Spleen (tissue), 11 donors: Measurements from ENCODE around the gene C8A. TPM values are rescaled to one million over a fixed set of nuclear protein-coding genes. Genes with fewer than 3 reads are reported as not detected.

Source experiments
- DNase-seq: peaks from one replicate; pipeline ENCODE4 v3.0.0-alpha.2; 2020
- H3K27ac ChIP-seq, 8 donors: fragments of 200-600 bp; sonication (generic) in 7 of 8; 1 replicate in 4 of 8; 2 replicates in 4 of 8; pipeline versions ENCODE4 v1.5.0 to v1.8.0; 2016 to 2021; ENCODE audit warnings: inconsistent platforms in 4 of 8, mild to moderate bottlenecking in 4 of 8, moderate library complexity in 1 of 8
- H3K27me3 ChIP-seq, 7 donors: fragments of 200-600 bp; sonication (generic) in 6 of 7; replicated peaks in 1 of 7; 1 replicate in 4 of 7; 2 replicates in 3 of 7; pipeline versions ENCODE4 v1.5.0 to v1.8.0; 2016 to 2021; ENCODE audit warnings: inconsistent platforms in 3 of 7, mild to moderate bottlenecking in 1 of 7
- H3K36me3 ChIP-seq, 6 donors: fragments of 200-600 bp; sonication (generic) in 5 of 6; 1 replicate in 4 of 6; 2 replicates in 2 of 6; pipeline versions ENCODE4 v1.5.0 to v1.8.0; 2016 to 2021; ENCODE audit warnings: inconsistent platforms in 2 of 6
- H3K4me1 ChIP-seq, 6 donors: fragments of 200-600 bp; sonication (generic) in 5 of 6; 1 replicate in 3 of 6; 2 replicates in 3 of 6; pipeline versions ENCODE4 v1.5.0 to v1.8.0; 2016 to 2021; ENCODE audit warnings: inconsistent platforms in 3 of 6
- H3K4me3 ChIP-seq, 8 donors: fragments of 200-600 bp; sonication (generic) in 7 of 8; 1 replicate in 4 of 8; 2 replicates in 4 of 8; pipeline versions ENCODE4 v1.5.0 to v1.8.0; 2016 to 2021; ENCODE audit warnings: inconsistent platforms in 4 of 8, mild to moderate bottlenecking in 4 of 8, moderate library complexity in 2 of 8
- H3K9me3 ChIP-seq, 8 donors: fragments of 200-600 bp; sonication (generic) in 7 of 8; 1 replicate in 4 of 8; 2 replicates in 4 of 8; pipeline versions ENCODE4 v1.5.0 to v1.8.0; 2016 to 2021; ENCODE audit warnings: inconsistent platforms in 4 of 8
- CTCF ChIP-seq, 11 experiments: fragments of 200-600 bp in 7 of 11; fragments of 450-650 bp in 4 of 11; sonication (generic) in 4 of 11; IDR thresholded peaks in 8 of 11; conservative IDR thresholded peaks in 3 of 11; 1 replicate in 7 of 11; 2 replicates in 4 of 11; pipeline versions ENCODE4 v1.4.0 to v1.8.0; 2016 to 2021; ENCODE audit warnings: antibody characterized with exemption in 11 of 11, inconsistent platforms in 4 of 11, mild to moderate bottlenecking in 1 of 11
- POLR2A ChIP-seq, 3 donors: fragments of 450-650 bp; IDR thresholded peaks; one replicate each; pipeline ENCODE4 v1.5.1; 2017; ENCODE audit warnings: antibody characterized with exemption in 3 of 3, mild to moderate bottlenecking in 1 of 3
- POLR2AphosphoS5 ChIP-seq, 3 donors: sonication (generic); formaldehyde crosslinking; IDR thresholded peaks; one replicate each; pipeline ENCODE4 v1.5.1; 2017; ENCODE audit warnings: antibody characterized with exemption in 3 of 3
- WGBS, 5 donors: extraction: QIAGEN DNeasy Blood & Tissue Kit in 3 of 5; methylation state at CpG; one replicate each; pipeline versions ENCODE4 v1.1.5 to v1.1.7; 2013 to 2018; 5-methylcytosine and 5-hydroxymethylcytosine counted together
- intact Hi-C: fragments of 100-400 bp; cut with DNase I; formaldehyde crosslinking; loops from one replicate; pipeline ENCODE4 v1.15.0; 2023; ENCODE audit warnings: low total_unique reads
- polyA plus RNA-seq, 3 donors: library from polyadenylated mRNA; stranded (reverse); fragments of 200-250 nt; gene quantifications; one replicate each; pipeline ENCODE4 v1.2.1, GENCODE V29; 2013
- total RNA-seq, 7 donors: library from RNA; depleted of rRNA in 3 of 7; stranded (reverse); fragments of >200 nt in 3 of 7; fragmentation: NEBNext Ultra II Directional in 4 of 7; extraction: Animal tissue kit (Norgen Biotek cat#: 25700) in 4 of 7; gene quantifications; one replicate each; pipeline versions ENCODE4 v1.1.0 to v1.2.1, GENCODE V29; 2016 to 2021
- donor health status: healthy with polysubstance abuse.
- donor health status: DM: no; HTN: no; CAD: no; lungs with moderate emphysema.
- donor health status: DM: no; HTN: no; CAD: no.
- donor health status: Bipolar disorder and iron deficiency.
- donor health status: healthy.
- donor health status: DM: no; HTN: no; CAD: no.
- donor health status: DM: yes; HTN: yes; CAD: no.

The C8A gene
- total and polyA plus RNA-seq, 10 donors = 0.03 TPM; not detected in 9

- H3K36me3 ChIP-seq = no peaks in the 10 kb centered on the region
- intact Hi-C loops = no loop called here
- peaks cover 0 to 10% (median 0%) of the 10 kb centered on the region in 7 donors for H3K27me3 ChIP-seq
- H3K4me1 ChIP-seq = no peaks in the 10 kb centered on the region
- no peaks in the 10 kb centered on the region for H3K9me3 ChIP-seq
- no peak overlapping the region for H3K27ac ChIP-seq
- no peak for TF ChIP-seq POLR2A (IDR thresholded peaks at IDR 0.05)
- TF ChIP-seq POLR2AphosphoS5 (IDR thresholded peaks at IDR 0.05) = no peak
- TF ChIP-seq CTCF (IDR thresholded peaks at IDR 0.05 in 8 of 11, conservative IDR thresholded peaks at IDR 0.05 in 3 of 11) = no peak
- H3K4me3 ChIP-seq = no peak overlapping the region
- DNase-seq = no peak
These were observed 1.6 kb downstream of the C8A start for GRCh38 chr1:56856186-56856585.

GRCh38 chr1:56859287-56859686, 4.7 kb downstream of the C8A start:
- Histone ChIP-seq H3K4me1 (no peaks in the 10 kb centered on the region), H3K27ac (no peak overlapping the region), H3K27me3 (peaks cover 0 to 6% (median 0%) of the 10 kb centered on the region in 7 donors), H3K9me3 (no peaks in the 10 kb centered on the region), H3K4me3 (no peak overlapping the region), H3K36me3 (no peaks in the 10 kb centered on the region)
- TF ChIP-seq POLR2A (IDR thresholded peaks at IDR 0.05) = no peak
- TF ChIP-seq POLR2AphosphoS5 (IDR thresholded peaks at IDR 0.05) = no peak
- TF ChIP-seq CTCF (IDR thresholded peaks at IDR 0.05 in 8 of 11, conservative IDR thresholded peaks at IDR 0.05 in 3 of 11) = no peak
- no peak for DNase-seq
- intact Hi-C loops = no loop called here

GRCh38 chr1:56863265-56863992, 8.8 kb downstream of the C8A start:
- 66 to 84% (median 78%) methylated on average over 3 of the region's 3 CpGs for WGBS, 5 donors
- peaks cover 0 to 5% (median 0%) of the 10 kb centered on the region in 8 donors for H3K9me3 ChIP-seq
- no peak overlapping the region for H3K27ac ChIP-seq
- DNase-seq = no peak
- intact Hi-C loops = no loop called here
- H3K4me1 ChIP-seq = no peaks in the 10 kb centered on the region
- TF ChIP-seq CTCF (IDR thresholded peaks at IDR 0.05 in 8 of 11, conservative IDR thresholded peaks at IDR 0.05 in 3 of 11) (no peak), POLR2AphosphoS5 (IDR thresholded peaks at IDR 0.05) (no peak), POLR2A (IDR thresholded peaks at IDR 0.05) (no peak)
- H3K4me3 ChIP-seq = no peak overlapping the region
- H3K36me3 ChIP-seq = no peaks in the 10 kb centered on the region
- peaks cover 0 to 4% (median 0%) of the 10 kb centered on the region in 7 donors for H3K27me3 ChIP-seq

GRCh38 chr1:56864430-56864829, 9.8 kb downstream of the C8A start:
- Histone ChIP-seq H3K9me3 (peaks cover 0 to 5% (median 0%) of the 10 kb centered on the region in 8 donors), H3K27me3 (peaks cover 0 to 4% (median 0%) of the 10 kb centered on the region in 7 donors), H3K4me1 (no peaks in the 10 kb centered on the region), H3K36me3 (no peaks in the 10 kb centered on the region), H3K4me3 (no peak overlapping the region), H3K27ac (no peak overlapping the region)
- intact Hi-C loops = no loop called here
- no peak for TF ChIP-seq CTCF (IDR thresholded peaks at IDR 0.05 in 8 of 11, conservative IDR thresholded peaks at IDR 0.05 in 3 of 11)
- no peak for TF ChIP-seq POLR2A (IDR thresholded peaks at IDR 0.05)
- no peak for TF ChIP-seq POLR2AphosphoS5 (IDR thresholded peaks at IDR 0.05)
- no peak for DNase-seq
- 59 to 80% (median 75%) methylated on average over 2 of the region's 2 CpGs for WGBS, 5 donors
